ENCODE results near the gene ALOX15B. TPM values are rescaled to one million over a fixed set of nuclear protein-coding genes. Genes with fewer than 3 reads are reported as not detected.

Gene ALOX15B
- polyA plus RNA-seq, 1 of the 3 experiments (the other 2 are of a cell fraction) = not detected

DNA sequence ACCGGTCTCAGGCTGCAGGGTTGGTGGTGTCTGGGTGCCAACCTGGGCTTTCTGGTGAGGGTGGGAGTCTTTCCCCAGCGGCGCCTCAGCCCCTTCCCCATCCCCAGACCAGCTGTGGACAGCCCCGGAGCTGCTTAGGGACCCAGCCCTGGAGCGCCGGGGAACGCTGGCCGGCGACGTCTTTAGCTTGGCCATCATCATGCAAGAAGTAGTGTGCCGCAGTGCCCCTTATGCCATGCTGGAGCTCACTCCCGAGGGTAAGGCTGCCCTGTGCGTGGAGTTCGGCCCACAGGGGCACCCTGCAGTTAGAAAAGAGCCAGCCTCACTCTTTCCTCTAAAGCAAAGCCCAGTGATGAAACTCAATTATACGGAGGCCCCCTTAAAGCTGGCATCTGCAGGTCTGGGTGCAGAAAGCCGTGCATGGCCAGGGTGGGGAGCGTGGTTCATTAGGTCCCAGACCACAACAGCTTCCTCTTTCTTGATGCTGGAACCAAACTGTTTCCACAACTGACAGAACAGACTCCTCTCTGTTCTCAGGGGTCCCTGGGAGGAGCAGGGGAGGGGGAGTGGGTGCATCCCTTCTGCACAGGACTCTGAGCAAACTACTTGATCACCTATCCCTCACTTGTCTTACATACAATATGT, 25.7 kb upstream of the ALOX15B start:
- ChIA-PET POLR2A (no interaction called here), CTCF (interaction anchor here (2.1 to 13.9 kb wide), 3 partner anchors 11 to 46 kb away, joined by 6 to 196 read pairs (median 53); partner anchors contain the start of gene GUCY2D)
- Histone ChIP-seq H3K9me2 (no peaks in the 10 kb centered on the region), H3K4me2 (no peak overlapping the region), H3K4me3 (ENCODE audit: low read depth in 2 of 2, low read length in 1 of 2) (no peak overlapping the region), H3K27me3 (ENCODE audit: insufficient read depth) (no peaks in the 10 kb centered on the region), H4K20me1 (ENCODE audit: insufficient read depth) (no peaks in the 10 kb centered on the region), H3K27ac (ENCODE audit: low read depth in 2 of 2, low read length in 1 of 2) (no peak overlapping the region), H3K9ac (no peak overlapping the region), H3K36me3 (replicated peaks in 1 of 2; ENCODE audit: control insufficient read depth in 1 of 2, insufficient read depth in 2 of 2, low read length in 1 of 2) (no peaks in the 10 kb centered on the region), H3K9me3 (no peaks in the 10 kb centered on the region), H3F3A (replicated peaks; ENCODE audit: insufficient read depth) (no peaks in the 10 kb centered on the region), H2AFZ (ENCODE audit: low read depth) (no peak overlapping the region), H3K4me1 (ENCODE audit: control insufficient read depth in 1 of 2, insufficient read depth in 2 of 2, low read depth in 1 of 2, low read length in 1 of 2) (peaks cover 0 to 15% of the 10 kb centered on the region in 2 experiments; a peak in 1 of 4 replicates), H3K79me2 (ENCODE audit: insufficient read depth) (no peaks in the 10 kb centered on the region)
- no peak for DNase-seq
- WGBS (ENCODE audit: low lambda C conversion rate) = 87% methylated on average over 17 of the region's 17 CpGs
- no peak for TF ChIP-seq NRF1 (IDR thresholded peaks at IDR 0.05; ENCODE audit: low read depth, low read length)
- no peak for TF ChIP-seq SMC3 (IDR thresholded peaks at IDR 0.05; ENCODE audit: low read depth, low read length)
- no peak for TF ChIP-seq MEF2A (IDR thresholded peaks at IDR 0.05; ENCODE audit: borderline replicate concordance, low read depth)
- no peak for TF ChIP-seq EZH2phosphoT487 (IDR thresholded peaks at IDR 0.05; ENCODE audit: borderline replicate concordance, low read depth)
- TF ChIP-seq NFIC (IDR thresholded peaks at IDR 0.05; ENCODE audit: borderline replicate concordance) = no peak

DNA sequence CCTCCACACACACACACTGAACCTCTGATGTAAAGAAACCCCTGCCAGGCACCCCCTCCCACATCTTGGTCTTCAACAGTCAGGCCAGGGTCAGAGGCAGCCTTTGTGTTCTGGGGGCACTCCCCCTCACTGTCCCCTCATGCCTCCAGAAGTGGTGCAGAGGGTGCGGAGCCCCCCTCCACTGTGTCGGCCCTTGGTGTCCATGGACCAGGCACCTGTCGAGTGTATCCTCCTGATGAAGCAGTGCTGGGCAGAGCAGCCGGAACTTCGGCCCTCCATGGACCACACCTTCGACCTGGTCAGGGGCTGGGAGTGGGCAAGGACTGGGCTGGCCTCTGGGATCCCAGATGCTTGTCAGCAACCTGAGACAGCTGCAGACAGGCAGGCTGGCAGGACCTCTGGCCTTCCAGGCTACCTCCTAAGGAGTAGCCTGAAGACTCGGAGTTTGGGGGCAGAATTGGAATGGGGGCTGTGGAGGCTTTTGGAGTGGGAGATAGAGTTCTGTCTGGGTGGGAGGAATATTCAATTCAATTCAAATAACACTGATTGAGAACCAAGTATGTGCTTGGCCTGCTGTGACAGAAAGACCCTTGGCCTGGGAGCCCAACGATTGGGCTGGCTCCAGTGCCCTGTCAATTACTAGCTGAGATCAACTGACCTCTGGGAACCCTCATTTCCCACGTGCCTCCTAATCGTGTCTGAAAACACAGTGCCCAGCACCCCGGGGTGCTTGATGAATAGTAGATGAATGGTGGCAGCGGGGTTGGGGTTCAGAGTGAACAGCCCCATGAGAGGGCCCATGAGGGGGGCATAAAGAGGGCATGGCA, 24.9 kb upstream of the ALOX15B start:
- Histone ChIP-seq H3K27me3 (ENCODE audit: insufficient read depth) (no peaks in the 10 kb centered on the region), H4K20me1 (ENCODE audit: insufficient read depth) (no peaks in the 10 kb centered on the region), H3F3A (replicated peaks; ENCODE audit: insufficient read depth) (no peaks in the 10 kb centered on the region), H3K4me2 (no peak overlapping the region), H3K9me3 (no peaks in the 10 kb centered on the region), H3K4me1 (ENCODE audit: control insufficient read depth in 1 of 2, insufficient read depth in 2 of 2, low read depth in 1 of 2, low read length in 1 of 2) (peaks cover 0 to 15% of the 10 kb centered on the region in 2 experiments; a peak in 1 of 4 replicates), H3K27ac (ENCODE audit: low read depth in 2 of 2, low read length in 1 of 2) (no peak overlapping the region), H3K79me2 (ENCODE audit: insufficient read depth) (no peaks in the 10 kb centered on the region), H3K4me3 (ENCODE audit: low read depth in 2 of 2, low read length in 1 of 2) (no peak overlapping the region), H3K36me3 (replicated peaks in 1 of 2; ENCODE audit: control insufficient read depth in 1 of 2, insufficient read depth in 2 of 2, low read length in 1 of 2) (no peaks in the 10 kb centered on the region), H2AFZ (ENCODE audit: low read depth) (no peak overlapping the region), H3K9me2 (no peaks in the 10 kb centered on the region), H3K9ac (no peak overlapping the region)
- TF ChIP-seq TEAD4 (IDR thresholded peaks at IDR 0.05; ENCODE audit: borderline replicate concordance, insufficient read depth) (no peak), NFIC (IDR thresholded peaks at IDR 0.05; ENCODE audit: borderline replicate concordance) (no peak)
- TF ChIP-seq, protein P1, sequence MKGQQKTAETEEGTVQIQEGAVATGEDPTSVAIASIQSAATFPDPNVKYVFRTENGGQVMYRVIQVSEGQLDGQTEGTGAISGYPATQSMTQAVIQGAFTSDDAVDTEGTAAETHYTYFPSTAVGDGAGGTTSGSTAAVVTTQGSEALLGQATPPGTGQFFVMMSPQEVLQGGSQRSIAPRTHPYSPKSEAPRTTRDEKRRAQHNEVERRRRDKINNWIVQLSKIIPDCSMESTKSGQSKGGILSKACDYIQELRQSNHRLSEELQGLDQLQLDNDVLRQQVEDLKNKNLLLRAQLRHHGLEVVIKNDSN (IDR thresholded peaks at IDR 0.05; ENCODE audit: borderline replicate concordance, low read depth) = no peak
- CTCF ChIA-PET = interaction anchor here (2.3 to 14.8 kb wide), 5 partner anchors 25 to 101 kb away, joined by 6 to 228 read pairs (median 53); partner anchors contain the start of gene ALOX15B
- 69% methylated on average over 12 of the region's 12 CpGs for WGBS (ENCODE audit: low lambda C conversion rate)
- no peak for DNase-seq
- POLR2A ChIA-PET = no interaction called here

DNA sequence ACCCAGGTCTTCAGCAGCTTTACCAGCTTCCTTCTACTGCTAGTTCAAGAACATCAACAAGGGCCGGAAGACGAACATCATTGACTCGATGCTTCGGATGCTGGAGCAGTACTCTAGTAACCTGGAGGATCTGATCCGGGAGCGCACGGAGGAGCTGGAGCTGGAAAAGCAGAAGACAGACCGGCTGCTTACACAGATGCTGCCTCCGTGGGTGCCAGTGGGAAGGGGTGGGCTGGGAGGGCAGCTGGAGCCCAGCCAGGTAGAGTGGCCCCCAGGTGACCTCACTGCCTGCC, 24.4 kb upstream of the ALOX15B start:
- no peak overlapping the region for H3K9ac ChIP-seq
- CTCF ChIA-PET = interaction anchor here (2.3 to 14.8 kb wide), 6 partner anchors 25 to 101 kb away, joined by 6 to 228 read pairs (median 40); partner anchors contain the start of gene ALOX15B
- no peaks in the 10 kb centered on the region for H4K20me1 ChIP-seq (ENCODE audit: insufficient read depth)
- 93% methylated on average over 9 of the region's 9 CpGs for WGBS (ENCODE audit: low lambda C conversion rate)
- H3K9me3 ChIP-seq = no peaks in the 10 kb centered on the region
- no peaks in the 10 kb centered on the region for H3K79me2 ChIP-seq (ENCODE audit: insufficient read depth)
- H3K4me2 ChIP-seq = no peak overlapping the region
- no peaks in the 10 kb centered on the region for H3K27me3 ChIP-seq (ENCODE audit: insufficient read depth)
- no peak overlapping the region for H2AFZ ChIP-seq (ENCODE audit: low read depth)
- POLR2A ChIA-PET = no interaction called here
- no peak overlapping the region for H3K4me3 ChIP-seq (ENCODE audit: low read depth in 2 of 2, low read length in 1 of 2)
- TF ChIP-seq GABPA (IDR thresholded peaks at IDR 0.05; ENCODE audit: low read depth) = no peak
- TF ChIP-seq, protein P1 (IDR thresholded peaks at IDR 0.05; ENCODE audit: borderline replicate concordance, low read depth) = no peak
- TF ChIP-seq NRF1 (IDR thresholded peaks at IDR 0.05; ENCODE audit: low read depth, low read length) = no peak
- no peak for TF ChIP-seq ELF1 (IDR thresholded peaks at IDR 0.05)
- TF ChIP-seq FOXM1 (IDR thresholded peaks at IDR 0.05; ENCODE audit: low read depth) = no peak
- no peak for TF ChIP-seq CHD2 (IDR thresholded peaks at IDR 0.05; ENCODE audit: low read length, partially characterized antibody)
- TF ChIP-seq MXI1 (IDR thresholded peaks at IDR 0.05; ENCODE audit: low read depth, low read length) = no peak
- no peak for TF ChIP-seq EP300 (IDR thresholded peaks at IDR 0.05; ENCODE audit: borderline replicate concordance in 1 of 2, low read depth in 1 of 2, low read length in 1 of 2)
- TF ChIP-seq, protein P2, sequence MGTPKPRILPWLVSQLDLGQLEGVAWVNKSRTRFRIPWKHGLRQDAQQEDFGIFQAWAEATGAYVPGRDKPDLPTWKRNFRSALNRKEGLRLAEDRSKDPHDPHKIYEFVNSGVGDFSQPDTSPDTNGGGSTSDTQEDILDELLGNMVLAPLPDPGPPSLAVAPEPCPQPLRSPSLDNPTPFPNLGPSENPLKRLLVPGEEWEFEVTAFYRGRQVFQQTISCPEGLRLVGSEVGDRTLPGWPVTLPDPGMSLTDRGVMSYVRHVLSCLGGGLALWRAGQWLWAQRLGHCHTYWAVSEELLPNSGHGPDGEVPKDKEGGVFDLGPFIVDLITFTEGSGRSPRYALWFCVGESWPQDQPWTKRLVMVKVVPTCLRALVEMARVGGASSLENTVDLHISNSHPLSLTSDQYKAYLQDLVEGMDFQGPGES (IDR thresholded peaks at IDR 0.05; ENCODE audit: low read depth, low read length) = no peak
- no peak overlapping the region for H3K27ac ChIP-seq (ENCODE audit: low read depth in 2 of 2, low read length in 1 of 2)
- no peak for DNase-seq
- no peaks in the 10 kb centered on the region for H3K9me2 ChIP-seq
- no peaks in the 10 kb centered on the region for H3K36me3 ChIP-seq (replicated peaks in 1 of 2; ENCODE audit: control insufficient read depth in 1 of 2, insufficient read depth in 2 of 2, low read length in 1 of 2)
- H3K4me1 ChIP-seq (ENCODE audit: control insufficient read depth in 1 of 2, insufficient read depth in 2 of 2, low read depth in 1 of 2, low read length in 1 of 2) = peaks cover 0 to 15% of the 10 kb centered on the region in 2 experiments; a peak in 1 of 4 replicates
- no peaks in the 10 kb centered on the region for H3F3A ChIP-seq (replicated peaks; ENCODE audit: insufficient read depth)
